DND-41 (cell line): ENCODE data around the gene ZNF256.

ENCODE experiments used
- CTCF ChIP-seq: IDR thresholded peaks from 2 replicates; pipeline ENCODE4 v1.5.1; 2012; ENCODE audit warnings: borderline replicate concordance, low read length, moderate library complexity, mild to moderate bottlenecking; ENCODE audit not compliant: poor library complexity, severe bottlenecking; ENCODE audit errors: extremely low read depth
- EZH2 ChIP-seq: IDR thresholded peaks from 3 replicates; pipeline ENCODE4 v1.6.1; 2012; ENCODE audit warnings: borderline replicate concordance, low read depth, mild to moderate bottlenecking, moderate library complexity, low read length, inconsistent platforms; ENCODE audit not compliant: severe bottlenecking

GRCh38 chr19:57941593-57941992, 5.9 kb downstream of the ZNF256 start:
- TF ChIP-seq EZH2 (no peak), CTCF (no peak)
